HepG2 (cell line): Measurements from ENCODE around the gene ZFP36L2. TPM values are rescaled to one million over a fixed set of nuclear protein-coding genes. Genes with fewer than 3 reads are reported as not detected.
A peak's percentile ranks its signal among the peaks of the same experiment; 100 is the strongest.

Experiments
- AGO2 ChIP-seq: fragments of 200-400 bp; formaldehyde crosslinking; optimal IDR thresholded peaks from 2 replicates; pipeline ENCODE3; 2017; ENCODE audit warnings: mild to moderate bottlenecking, low read depth, low read length, moderate library complexity
- HOXD1 ChIP-seq: sonication (generic); formaldehyde crosslinking; IDR thresholded peaks from 2 replicates; pipeline ENCODE4 v1.5.0; 2020; ENCODE audit warnings: missing genetic modification reagents
- IRX3 ChIP-seq: sonication (generic); formaldehyde crosslinking; IDR thresholded peaks from 2 replicates; pipeline ENCODE4 v1.8.1; 2023; ENCODE audit warnings: mild to moderate bottlenecking, low read depth, missing genetic modification reagents, borderline replicate concordance
- MED1 ChIP-seq: sonication (generic); formaldehyde crosslinking; IDR thresholded peaks from 2 replicates; pipeline ENCODE4 v1.4.0; 2020; ENCODE audit warnings: missing genetic modification reagents
- NFKB2 ChIP-seq: sonication (generic); formaldehyde crosslinking; IDR thresholded peaks from 2 replicates; pipeline ENCODE4 v1.4.0; 2020; ENCODE audit warnings: missing genetic modification reagents, borderline replicate concordance
- PRMT3 ChIP-seq: sonication (generic); formaldehyde crosslinking; IDR thresholded peaks from 2 replicates; pipeline ENCODE4 v1.8.1; 2022; ENCODE audit warnings: low read depth, mild to moderate bottlenecking, moderate library complexity, missing genetic modification reagents, borderline replicate concordance
- RFXAP ChIP-seq: sonication (generic); formaldehyde crosslinking; IDR thresholded peaks from 2 replicates; pipeline ENCODE4 v1.4.0; 2020; ENCODE audit warnings: missing genetic modification reagents, borderline replicate concordance
- SATB2 ChIP-seq: sonication (generic); formaldehyde crosslinking; IDR thresholded peaks from 2 replicates; pipeline ENCODE4 v1.5.0; 2020; ENCODE audit warnings: missing genetic modification reagents
- ZBTB7A ChIP-seq: sonication (generic); formaldehyde crosslinking; IDR thresholded peaks from 2 replicates; pipeline ENCODE4 v1.8.0; 2022; ENCODE audit warnings: mild to moderate bottlenecking, missing genetic modification reagents
- ZFP1 ChIP-seq: IDR thresholded peaks from 2 replicates; pipeline ENCODE4 v1.6.1; 2016
- ZFP62 ChIP-seq: sonication (generic); formaldehyde crosslinking; IDR thresholded peaks from 2 replicates; pipeline ENCODE4 v1.4.0; 2020; ENCODE audit warnings: missing genetic modification reagents
- ZFY ChIP-seq: sonication (generic); formaldehyde crosslinking; IDR thresholded peaks from 2 replicates; pipeline ENCODE4 v1.4.0; 2020; ENCODE audit warnings: missing genetic modification reagents
- ZNF3 ChIP-seq: IDR thresholded peaks from 2 replicates; pipeline ENCODE4 v1.7.0; 2017; ENCODE audit warnings: inconsistent platforms
- ZNF563 ChIP-seq: sonication (generic); formaldehyde crosslinking; IDR thresholded peaks from 2 replicates; pipeline ENCODE4 v1.8.0; 2022; ENCODE audit warnings: mild to moderate bottlenecking, moderate library complexity, missing genetic modification reagents
- polyA plus RNA-seq, 8 experiments: library from polyadenylated mRNA; depleted of rRNA in 3 of 8; stranded (reverse) in 7 of 8; unstranded in 1 of 8; fragments of >200 nt; fragmentation: Illumina TruSeq in 4 of 8; extraction: Trizol in 4 of 8; gene quantifications; 2 replicates each; pipeline versions ENCODE4 v1.2.1 to v1.2.3, GENCODE V29; 2011 to 2016; ENCODE audit warnings: low read depth in 4 of 8, missing spikeins in 1 of 8, mixed read lengths in 1 of 8; ENCODE audit not compliant: insufficient read depth in 1 of 8
- total RNA-seq, 5 experiments: library from RNA; depleted of rRNA; stranded (reverse); fragments of >200 nt; fragmentation: Illumina TruSeq; extraction: Trizol; gene quantifications; 2 replicates each; pipeline ENCODE4 v1.2.3, GENCODE V29; 2016; ENCODE audit warnings: low read depth in 1 of 5
- TF ChIP-seq, protein P1 (sequence below): fragments of 450-650 bp; IDR thresholded peaks from 2 replicates; pipeline ENCODE4 v1.6.1; 2016
- TF ChIP-seq, protein P2 (sequence below): sonication (generic); formaldehyde crosslinking; IDR thresholded peaks from 2 replicates; pipeline ENCODE4 v1.4.0; 2020; ENCODE audit warnings: missing genetic modification reagents; ENCODE audit errors: not compliant biosample characterization
- TF ChIP-seq, protein P3 (sequence below): sonication (generic); formaldehyde crosslinking; IDR thresholded peaks from 2 replicates; pipeline ENCODE4 v1.4.0; 2020; ENCODE audit warnings: missing genetic modification reagents, low read depth, mild to moderate bottlenecking, borderline replicate concordance
- TF ChIP-seq, protein P4 (sequence below), 2 experiments: sonication (generic) in 1 of 2; formaldehyde crosslinking in 1 of 2; IDR thresholded peaks; 2 replicates each; pipeline versions ENCODE4 v1.5.1 to v1.6.1; 2011 to 2020; ENCODE audit warnings: borderline replicate concordance in 1 of 2, low read depth in 1 of 2, low read length in 1 of 2, mild to moderate bottlenecking in 1 of 2, missing genetic modification reagents in 1 of 2, moderate library complexity in 1 of 2
- TF ChIP-seq, protein P5 (sequence below): sonication (generic); formaldehyde crosslinking; IDR thresholded peaks from 2 replicates; pipeline ENCODE4 v1.4.0; 2020; ENCODE audit warnings: low read depth, mild to moderate bottlenecking, missing genetic modification reagents
- TF ChIP-seq, protein P6 (sequence below): sonication (generic); formaldehyde crosslinking; IDR thresholded peaks from 2 replicates; pipeline ENCODE4 v1.5.0; 2020; ENCODE audit warnings: mild to moderate bottlenecking, missing genetic modification reagents
- TF ChIP-seq, protein P7 (sequence below): conservative IDR thresholded peaks from 2 replicates; pipeline ENCODE4 v1.6.1; 2018; ENCODE audit warnings: missing genetic modification reagents

The ZFP36L2 gene
- total and polyA plus RNA-seq, 2 of the 13 experiments (the other 11 are each of a cell fraction or from before 2014, with no cell fraction given): 11.2 to 21.8 TPM

DNA sequence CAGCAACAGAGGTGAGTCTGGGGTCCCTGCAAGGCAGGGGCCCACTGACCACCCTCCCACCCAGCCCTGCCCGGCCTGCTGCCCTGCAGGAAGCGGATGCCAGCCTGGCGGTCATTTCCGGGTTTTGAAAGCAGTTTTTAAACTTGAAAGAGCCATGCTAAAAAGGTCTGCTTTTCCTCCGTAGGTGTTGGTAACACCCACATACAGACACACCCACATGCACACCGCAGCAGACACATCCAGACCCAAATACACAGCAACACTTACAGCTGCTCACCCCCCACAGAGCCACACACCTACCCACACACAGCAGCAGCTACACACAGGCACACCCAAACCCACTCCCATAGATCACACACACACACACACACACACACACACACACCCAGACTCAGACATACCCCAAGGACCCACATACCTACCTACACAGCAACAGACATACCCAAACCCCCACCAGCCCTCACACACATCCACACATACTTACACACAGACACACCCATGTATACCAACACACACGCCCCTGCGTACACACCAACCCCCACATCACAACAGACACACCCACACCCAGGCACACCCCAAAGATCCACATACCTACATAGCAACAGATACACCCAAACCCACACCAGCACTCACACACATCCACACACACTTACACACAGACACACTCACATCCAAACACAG lies 7.6 kb downstream of the ZFP36L2 start (continued):
- TF ChIP-seq, protein P1, sequence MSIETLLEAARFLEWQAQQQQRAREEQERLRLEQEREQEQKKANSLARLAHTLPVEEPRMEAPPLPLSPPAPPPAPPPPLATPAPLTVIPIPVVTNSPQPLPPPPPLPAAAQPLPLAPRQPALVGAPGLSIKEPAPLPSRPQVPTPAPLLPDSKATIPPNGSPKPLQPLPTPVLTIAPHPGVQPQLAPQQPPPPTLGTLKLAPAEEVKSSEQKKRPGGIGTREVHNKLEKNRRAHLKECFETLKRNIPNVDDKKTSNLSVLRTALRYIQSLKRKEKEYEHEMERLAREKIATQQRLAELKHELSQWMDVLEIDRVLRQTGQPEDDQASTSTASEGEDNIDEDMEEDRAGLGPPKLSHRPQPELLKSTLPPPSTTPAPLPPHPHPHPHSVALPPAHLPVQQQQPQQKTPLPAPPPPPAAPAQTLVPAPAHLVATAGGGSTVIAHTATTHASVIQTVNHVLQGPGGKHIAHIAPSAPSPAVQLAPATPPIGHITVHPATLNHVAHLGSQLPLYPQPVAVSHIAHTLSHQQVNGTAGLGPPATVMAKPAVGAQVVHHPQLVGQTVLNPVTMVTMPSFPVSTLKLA: no peak
- TF ChIP-seq NFKB2: no peak
- TF ChIP-seq RFXAP (CRISPR knock-in tag): no peak
- TF ChIP-seq PRMT3 (CRISPR knock-in tag): no peak
- no peak for TF ChIP-seq ZFP1 (CRISPR knock-in tag)
- TF ChIP-seq ZNF3 (CRISPR knock-in tag): no peak
- no peak for TF ChIP-seq SATB2
- TF ChIP-seq ZNF563 (CRISPR knock-in tag): no peak
- TF ChIP-seq ZFY (CRISPR knock-in tag): peak; percentile 60; the same call in 1 of the 2 replicates
- TF ChIP-seq, protein P2, sequence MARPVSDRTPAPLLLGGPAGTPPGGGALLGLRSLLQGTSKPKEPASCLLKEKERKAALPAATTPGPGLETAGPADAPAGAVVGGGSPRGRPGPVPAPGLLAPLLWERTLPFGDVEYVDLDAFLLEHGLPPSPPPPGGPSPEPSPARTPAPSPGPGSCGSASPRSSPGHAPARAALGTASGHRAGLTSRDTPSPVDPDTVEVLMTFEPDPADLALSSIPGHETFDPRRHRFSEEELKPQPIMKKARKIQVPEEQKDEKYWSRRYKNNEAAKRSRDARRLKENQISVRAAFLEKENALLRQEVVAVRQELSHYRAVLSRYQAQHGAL (CRISPR knock-in tag): no peak
- TF ChIP-seq, protein P3, sequence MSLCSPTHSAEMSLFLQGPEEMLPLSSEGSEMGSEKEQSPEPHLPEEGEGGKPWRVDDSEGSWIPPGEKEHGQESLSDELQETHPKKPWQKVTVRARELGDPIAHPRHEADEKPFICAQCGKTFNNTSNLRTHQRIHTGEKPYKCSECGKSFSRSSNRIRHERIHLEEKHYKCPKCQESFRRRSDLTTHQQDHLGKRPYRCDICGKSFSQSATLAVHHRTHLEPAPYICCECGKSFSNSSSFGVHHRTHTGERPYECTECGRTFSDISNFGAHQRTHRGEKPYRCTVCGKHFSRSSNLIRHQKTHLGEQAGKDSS: no peak
- TF ChIP-seq ZFP62: no peak
- TF ChIP-seq, protein P4, sequence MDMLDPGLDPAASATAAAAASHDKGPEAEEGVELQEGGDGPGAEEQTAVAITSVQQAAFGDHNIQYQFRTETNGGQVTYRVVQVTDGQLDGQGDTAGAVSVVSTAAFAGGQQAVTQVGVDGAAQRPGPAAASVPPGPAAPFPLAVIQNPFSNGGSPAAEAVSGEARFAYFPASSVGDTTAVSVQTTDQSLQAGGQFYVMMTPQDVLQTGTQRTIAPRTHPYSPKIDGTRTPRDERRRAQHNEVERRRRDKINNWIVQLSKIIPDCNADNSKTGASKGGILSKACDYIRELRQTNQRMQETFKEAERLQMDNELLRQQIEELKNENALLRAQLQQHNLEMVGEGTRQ (IDR thresholded peaks at IDR 0.05; ENCODE audit: low read depth, low read length): no peak
- TF ChIP-seq, protein P4 (CRISPR knock-in tag; IDR thresholded peaks at IDR 0.05; ENCODE audit: borderline replicate concordance): no peak; the same call in 1 of the 2 replicates
- TF ChIP-seq, protein P5, sequence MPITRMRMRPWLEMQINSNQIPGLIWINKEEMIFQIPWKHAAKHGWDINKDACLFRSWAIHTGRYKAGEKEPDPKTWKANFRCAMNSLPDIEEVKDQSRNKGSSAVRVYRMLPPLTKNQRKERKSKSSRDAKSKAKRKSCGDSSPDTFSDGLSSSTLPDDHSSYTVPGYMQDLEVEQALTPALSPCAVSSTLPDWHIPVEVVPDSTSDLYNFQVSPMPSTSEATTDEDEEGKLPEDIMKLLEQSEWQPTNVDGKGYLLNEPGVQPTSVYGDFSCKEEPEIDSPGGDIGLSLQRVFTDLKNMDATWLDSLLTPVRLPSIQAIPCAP (CRISPR knock-in tag): no peak
- TF ChIP-seq, protein P6, sequence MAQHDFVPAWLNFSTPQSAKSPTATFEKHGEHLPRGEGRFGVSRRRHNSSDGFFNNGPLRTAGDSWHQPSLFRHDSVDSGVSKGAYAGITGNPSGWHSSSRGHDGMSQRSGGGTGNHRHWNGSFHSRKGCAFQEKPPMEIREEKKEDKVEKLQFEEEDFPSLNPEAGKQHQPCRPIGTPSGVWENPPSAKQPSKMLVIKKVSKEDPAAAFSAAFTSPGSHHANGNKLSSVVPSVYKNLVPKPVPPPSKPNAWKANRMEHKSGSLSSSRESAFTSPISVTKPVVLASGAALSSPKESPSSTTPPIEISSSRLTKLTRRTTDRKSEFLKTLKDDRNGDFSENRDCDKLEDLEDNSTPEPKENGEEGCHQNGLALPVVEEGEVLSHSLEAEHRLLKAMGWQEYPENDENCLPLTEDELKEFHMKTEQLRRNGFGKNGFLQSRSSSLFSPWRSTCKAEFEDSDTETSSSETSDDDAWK (CRISPR knock-in tag): no peak
- TF ChIP-seq, protein P7, sequence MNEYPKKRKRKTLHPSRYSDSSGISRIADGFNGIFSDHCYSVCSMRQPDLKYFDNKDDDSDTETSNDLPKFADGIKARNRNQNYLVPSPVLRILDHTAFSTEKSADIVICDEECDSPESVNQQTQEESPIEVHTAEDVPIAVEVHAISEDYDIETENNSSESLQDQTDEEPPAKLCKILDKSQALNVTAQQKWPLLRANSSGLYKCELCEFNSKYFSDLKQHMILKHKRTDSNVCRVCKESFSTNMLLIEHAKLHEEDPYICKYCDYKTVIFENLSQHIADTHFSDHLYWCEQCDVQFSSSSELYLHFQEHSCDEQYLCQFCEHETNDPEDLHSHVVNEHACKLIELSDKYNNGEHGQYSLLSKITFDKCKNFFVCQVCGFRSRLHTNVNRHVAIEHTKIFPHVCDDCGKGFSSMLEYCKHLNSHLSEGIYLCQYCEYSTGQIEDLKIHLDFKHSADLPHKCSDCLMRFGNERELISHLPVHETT (CRISPR knock-in tag): no peak
- TF ChIP-seq MED1 (CRISPR knock-in tag): peak; percentile 49
- TF ChIP-seq ZBTB7A (CRISPR knock-in tag): 0 out of 2 replicates have a peak, but pooled peaks have one; percentile 66
- no peak for TF ChIP-seq IRX3
- no peak for TF ChIP-seq HOXD1 (CRISPR knock-in tag)
- TF ChIP-seq AGO2: no peak
